HepG2 (cell line): ENCODE data around the gene SYNE3. TPM values are rescaled to one million over a fixed set of nuclear protein-coding genes. Genes with fewer than 3 reads are reported as not detected.

Experiments
- ATAC-seq: fragments of 200-7000 bp; cut with Tn5 transposase; 3 replicates; pipeline ENCODE4 v1.9.1; 2020; ENCODE audit warnings: mild to moderate bottlenecking, moderate library complexity
- BruUV-seq: library from RNA; stranded (reverse); fragments of 400-500 nt; replicated peaks from 2 replicates; lab custom pipeline; 2021; lab: Mats Ljungman, UMichigan
- CTCF ChIA-PET: fragments of 300-600 bp; formaldehyde crosslinking; extraction: SDS; loops from one replicate; lab custom pipeline; 2021; ENCODE audit warnings: low total read pairs, inconsistent platforms, low intra/inter-chr PET ratio; lab: Yijun Ruan, JAX
- POLR2A ChIA-PET: fragments of 350-600 bp; sonication (Branson Sonifier 250); formaldehyde crosslinking; loops from one replicate; lab custom pipeline; 2020; ENCODE audit warnings: antibody characterized with exemption, inconsistent platforms; lab: Yijun Ruan, JAX
- DNase-seq: peaks from one replicate; pipeline ENCODE4 v3.0.0-alpha.2; 2015; ENCODE audit warnings: low spot score
- FAIRE-seq: peaks from 3 replicates; lab custom pipeline; 2011; peaks lifted over from hg19 to GRCh38; lab: Jason Lieb, UNC
- H2AFZ ChIP-seq: one replicate; pipeline ENCODE4 v1.6.1; 2011; ENCODE audit warnings: low read length, inconsistent platforms
- H3K27ac ChIP-seq: fragments of 300-600 bp; 3 replicates; pipeline ENCODE4 v1.8.0; 2011; ENCODE audit warnings: mixed run types, mild to moderate bottlenecking, mixed read lengths, low read length, inconsistent platforms; ENCODE audit not compliant: insufficient read depth; ENCODE audit errors: extremely low read length
- H3K27me3 ChIP-seq, 2 experiments: fragments of 200-600 bp in 1 of 2; 2 replicates in 1 of 2; 3 replicates in 1 of 2; pipeline versions ENCODE4 v1.6.0 to v1.8.0; 2011; ENCODE audit warnings: low read length in 2 of 2, mild to moderate bottlenecking in 2 of 2, moderate library complexity in 2 of 2, inconsistent platforms in 1 of 2; ENCODE audit not compliant: insufficient read depth in 2 of 2, control insufficient read depth in 1 of 2
- H3K36me3 ChIP-seq, 2 experiments: fragments of 200-600 bp in 1 of 2; replicated peaks in 1 of 2; 2 replicates in 1 of 2; 3 replicates in 1 of 2; pipeline versions ENCODE4 v1.5.1 to v1.8.0; 2011; ENCODE audit warnings: low read length in 2 of 2, inconsistent platforms in 1 of 2; ENCODE audit not compliant: insufficient read depth in 2 of 2, control insufficient read depth in 1 of 2
- H3K4me1 ChIP-seq: 2 replicates; pipeline ENCODE4 v1.5.1; 2012; ENCODE audit warnings: low read length, inconsistent platforms; ENCODE audit not compliant: insufficient read depth
- H3K4me2 ChIP-seq: 2 replicates; pipeline ENCODE4 v1.6.0; 2011; ENCODE audit warnings: low read depth, low read length, inconsistent platforms
- H3K4me3 ChIP-seq, 3 experiments: fragments of 200-600 bp in 1 of 3; sonication (generic), shearing (Covaris generic) in 1 of 3; replicated peaks in 1 of 3; 2 replicates each; pipeline ENCODE4 v1.5.1; 2011 to 2016; ENCODE audit warnings: low read length in 3 of 3, inconsistent platforms in 2 of 3, low read depth in 2 of 3, mild to moderate bottlenecking in 2 of 3, control low read depth in 1 of 3, mixed read lengths in 1 of 3; ENCODE audit not compliant: insufficient read depth in 1 of 3
- H3K79me2 ChIP-seq: one replicate; pipeline ENCODE4 v1.6.1; 2011; ENCODE audit warnings: low read length, inconsistent platforms; ENCODE audit not compliant: insufficient read depth
- H3K9ac ChIP-seq: 2 replicates; pipeline ENCODE4 v1.6.0; 2011; ENCODE audit warnings: mild to moderate bottlenecking, low read depth, low read length, inconsistent platforms; ENCODE audit not compliant: insufficient read depth
- H3K9me3 ChIP-seq: 2 replicates; pipeline ENCODE4 v1.5.1; 2012; ENCODE audit warnings: mild to moderate bottlenecking, low read length
- H4K20me1 ChIP-seq: 2 replicates; pipeline ENCODE4 v1.6.0; 2011; ENCODE audit warnings: inconsistent platforms, mild to moderate bottlenecking, low read length, moderate library complexity; ENCODE audit not compliant: insufficient read depth
- AHR ChIP-seq: IDR thresholded peaks from 2 replicates; pipeline ENCODE4 v1.6.1; 2018; ENCODE audit warnings: missing genetic modification reagents, missing compliant biosample characterization
- HMG20B ChIP-seq: conservative IDR thresholded peaks from 2 replicates; pipeline ENCODE4 v1.6.1; 2016; ENCODE audit warnings: missing genetic modification reagents, missing compliant biosample characterization
- HOXA7 ChIP-seq: sonication (generic); formaldehyde crosslinking; IDR thresholded peaks from 2 replicates; pipeline ENCODE4 v1.8.1; 2022; ENCODE audit warnings: mild to moderate bottlenecking, missing genetic modification reagents, moderate library complexity
- IRF2 ChIP-seq: IDR thresholded peaks from 2 replicates; pipeline ENCODE4 v1.6.1; 2018; ENCODE audit warnings: missing genetic modification reagents, missing compliant biosample characterization
- KAT8 ChIP-seq: IDR thresholded peaks from 2 replicates; pipeline ENCODE4 v1.6.1; 2016; ENCODE audit warnings: missing genetic modification reagents, missing compliant biosample characterization
- MAFF ChIP-seq: IDR thresholded peaks from 2 replicates; pipeline ENCODE4 v1.6.1; 2011; ENCODE audit warnings: low read depth, low read length, improper control_type of control experiment
- MAFK ChIP-seq, 2 experiments: IDR thresholded peaks in 1 of 2; conservative IDR thresholded peaks in 1 of 2; 2 replicates each; pipeline ENCODE4 v1.6.1; 2011; ENCODE audit warnings: improper control_type of control experiment in 2 of 2, low read length in 2 of 2
- MYC ChIP-seq: sonication (generic); formaldehyde crosslinking; IDR thresholded peaks from 2 replicates; pipeline ENCODE4 v1.9.0; 2021; ENCODE audit warnings: missing genetic modification reagents, borderline replicate concordance
- NCOA2 ChIP-seq: sonication (generic); formaldehyde crosslinking; IDR thresholded peaks from 2 replicates; pipeline ENCODE4 v1.8.0; 2022; ENCODE audit warnings: inconsistent platforms
- RARA ChIP-seq: IDR thresholded peaks from 2 replicates; pipeline ENCODE4 v1.6.1; 2016; ENCODE audit warnings: missing genetic modification reagents, missing compliant biosample characterization
- RXRB ChIP-seq: IDR thresholded peaks from 2 replicates; pipeline ENCODE4 v1.6.1; 2016; ENCODE audit warnings: borderline replicate concordance, missing genetic modification reagents, missing compliant biosample characterization
- SAP130 ChIP-seq: IDR thresholded peaks from 2 replicates; pipeline ENCODE4 v1.6.1; 2016; ENCODE audit warnings: low read depth
- SOX5 ChIP-seq: IDR thresholded peaks from 2 replicates; pipeline ENCODE4 v1.6.1; 2016; ENCODE audit warnings: borderline replicate concordance
- SOX6 ChIP-seq, 2 experiments: fragments of 450-650 bp in 1 of 2; sonication (generic) in 1 of 2; formaldehyde crosslinking in 1 of 2; IDR thresholded peaks; 2 replicates each; pipeline versions ENCODE4 v1.4.0 to v1.6.1; 2017 to 2020; ENCODE audit warnings: antibody characterized with exemption in 1 of 2, mild to moderate bottlenecking in 1 of 2, missing genetic modification reagents in 1 of 2
- TEAD3 ChIP-seq: optimal IDR thresholded peaks from 2 replicates; pipeline ENCODE3; 2016; ENCODE audit warnings: borderline replicate concordance
- THAP11 ChIP-seq: IDR thresholded peaks from 2 replicates; pipeline ENCODE4 v1.6.1; 2016; ENCODE audit warnings: missing biosample characterization, missing genetic modification reagents
- ZNF678 ChIP-seq: sonication (generic); formaldehyde crosslinking; IDR thresholded peaks from 2 replicates; pipeline ENCODE4 v1.4.0; 2020; ENCODE audit warnings: mild to moderate bottlenecking, missing genetic modification reagents
- ZNF724P ChIP-seq: sonication (generic); formaldehyde crosslinking; IDR thresholded peaks from 2 replicates; pipeline ENCODE4 v1.8.0; 2022; ENCODE audit warnings: missing genetic modification reagents, borderline replicate concordance
- WGBS: methylation state at CpG from one replicate; pipeline ENCODE4 v1.1.6; 2017; ENCODE audit warnings: low lambda C conversion rate; 5-methylcytosine and 5-hydroxymethylcytosine counted together
- in situ Hi-C: cut with HindIII; loops from 2 replicates; pipeline ENCODE4 v1.10.0; 2017; ENCODE audit warnings: low pct_unique_long_range_greater_than_20kb; ENCODE audit not compliant: extremely low pct_ligation_motif_present
- intact Hi-C: fragments of 100-400 bp; cut with micrococcal nuclease; formaldehyde crosslinking; loops from one replicate; pipeline ENCODE4 v1.10.0; 2022; ENCODE audit not compliant: unreplicated experiment
- polyA plus RNA-seq, 8 experiments: library from polyadenylated mRNA; depleted of rRNA in 3 of 8; stranded (reverse) in 7 of 8; unstranded in 1 of 8; fragments of >200 nt; fragmentation: Illumina TruSeq in 4 of 8; extraction: Trizol in 4 of 8; gene quantifications; 2 replicates each; pipeline versions ENCODE4 v1.2.1 to v1.2.3, GENCODE V29; 2011 to 2016; ENCODE audit warnings: low read depth in 4 of 8, missing spikeins in 1 of 8, mixed read lengths in 1 of 8; ENCODE audit not compliant: insufficient read depth in 1 of 8
- total RNA-seq, 5 experiments: library from RNA; depleted of rRNA; stranded (reverse); fragments of >200 nt; fragmentation: Illumina TruSeq; extraction: Trizol; gene quantifications; 2 replicates each; pipeline ENCODE4 v1.2.3, GENCODE V29; 2016; ENCODE audit warnings: low read depth in 1 of 5
- TF ChIP-seq, protein P1 (sequence below): IDR thresholded peaks from 2 replicates; pipeline ENCODE4 v1.6.1; 2018; ENCODE audit warnings: missing genetic modification reagents
- TF ChIP-seq, protein P2 (sequence below): sonication (generic); formaldehyde crosslinking; IDR thresholded peaks from 2 replicates; pipeline ENCODE4 v1.4.0; 2020; ENCODE audit warnings: missing genetic modification reagents, borderline replicate concordance

SYNE3 gene
- total and polyA plus RNA-seq, 2 of the 13 experiments (the other 11 are each of a cell fraction or from before 2014, with no cell fraction given) = 7.8 to 8.0 TPM

DNA sequence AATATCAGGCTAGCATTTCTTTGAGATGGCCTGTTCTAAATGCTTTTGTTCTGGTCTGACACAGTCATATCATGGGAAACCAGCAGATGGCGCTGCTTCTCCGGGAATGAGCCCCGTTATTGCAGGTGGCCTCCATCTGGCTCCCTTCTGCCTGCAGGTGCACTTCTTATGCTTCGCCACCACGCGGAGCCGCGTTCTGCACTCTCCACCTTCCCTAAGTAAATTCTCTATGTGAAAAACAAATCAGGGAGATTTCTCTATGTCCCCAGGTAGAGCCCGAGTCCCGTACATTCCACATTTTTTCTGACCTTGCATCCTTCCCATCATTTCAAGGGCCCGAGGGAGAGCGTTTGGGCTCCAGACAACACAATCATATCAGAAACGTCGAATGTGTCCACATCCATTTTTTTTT lies 44.6 kb upstream of the SYNE3 start (continued):
- TF ChIP-seq HMG20B (no peak), KAT8 (CRISPR knock-in tag) (peak; percentile 35; the same call in 1 of the 2 replicates), ZNF724P (0 out of 2 replicates have a peak, but pooled peaks have one; percentile 31), TEAD3 (CRISPR knock-in tag) (peak; percentile 85), AHR (CRISPR knock-in tag) (no peak), SOX5 (CRISPR knock-in tag) (0 out of 2 replicates have a peak, but pooled peaks have one; percentile 20), THAP11 (CRISPR knock-in tag) (peak; percentile 34; the same call in 1 of the 2 replicates), IRF2 (CRISPR knock-in tag) (peak; percentile 58; the same call in 1 of the 2 replicates), MYC (CRISPR knock-in tag) (peak; percentile 59; the same call in 1 of the 2 replicates), NCOA2 (CRISPR knock-in tag) (0 out of 2 replicates have a peak, but pooled peaks have one; percentile 36)
- TF ChIP-seq, protein P1, sequence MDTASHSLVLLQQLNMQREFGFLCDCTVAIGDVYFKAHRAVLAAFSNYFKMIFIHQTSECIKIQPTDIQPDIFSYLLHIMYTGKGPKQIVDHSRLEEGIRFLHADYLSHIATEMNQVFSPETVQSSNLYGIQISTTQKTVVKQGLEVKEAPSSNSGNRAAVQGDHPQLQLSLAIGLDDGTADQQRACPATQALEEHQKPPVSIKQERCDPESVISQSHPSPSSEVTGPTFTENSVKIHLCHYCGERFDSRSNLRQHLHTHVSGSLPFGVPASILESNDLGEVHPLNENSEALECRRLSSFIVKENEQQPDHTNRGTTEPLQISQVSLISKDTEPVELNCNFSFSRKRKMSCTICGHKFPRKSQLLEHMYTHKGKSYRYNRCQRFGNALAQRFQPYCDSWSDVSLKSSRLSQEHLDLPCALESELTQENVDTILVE (CRISPR knock-in tag) = peak; percentile 47; the same call in 1 of the 2 replicates

DNA sequence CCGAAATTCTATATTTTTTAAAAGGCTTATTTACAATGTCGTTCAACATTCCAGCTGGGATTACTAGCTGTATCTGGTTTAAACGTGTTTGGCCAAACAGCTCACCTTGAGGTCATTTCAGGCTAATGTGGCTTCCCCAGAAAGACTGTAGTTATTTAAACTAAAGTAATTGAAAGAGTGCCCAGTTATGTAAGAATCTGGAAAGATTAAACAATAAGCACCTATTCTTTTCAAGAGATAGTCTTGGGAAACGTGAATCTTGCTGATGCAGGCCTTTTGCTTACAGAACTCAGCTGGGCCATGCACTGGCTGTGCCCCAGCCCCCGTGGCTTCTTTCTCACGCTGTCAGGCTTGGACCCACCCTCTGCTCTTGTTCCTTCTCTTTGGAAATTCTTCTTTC lies 42.8 kb upstream of the SYNE3 start:
- ChIA-PET POLR2A (interaction anchor here (0.9 to 2.0 kb wide), 5 partner anchors 9 to 115 kb away, joined by 3 to 11 read pairs (median 4); no protein-coding TSS in a partner anchor), CTCF (no interaction called here)
- H4K20me1 ChIP-seq = no peaks in the 10 kb centered on the region
- no peak overlapping the region for H2AFZ ChIP-seq
- H3K36me3 ChIP-seq = no peaks in the 10 kb centered on the region
- peak; percentile 22; the same call in 1 of the 3 replicates for ATAC-seq
- H3K9me3 ChIP-seq = no peaks in the 10 kb centered on the region
- no peak for DNase-seq
- WGBS = 0% methylated on average over 6 of the region's 6 CpGs
- H3K4me2 ChIP-seq = peak overlapping the region; percentile 61
- TF ChIP-seq HOXA7 (CRISPR knock-in tag) (no peak), SOX6 (IDR thresholded peaks at IDR 0.05) (no peak), SOX6 (CRISPR knock-in tag; IDR thresholded peaks at IDR 0.05) (0 out of 2 replicates have a peak, but pooled peaks have one; percentile 16), ZNF678 (CRISPR knock-in tag) (no peak), RARA (CRISPR knock-in tag) (peak; percentile 39; the same call in 1 of the 2 replicates), MAFF (peak; percentile 87), MAFK (conservative IDR thresholded peaks at IDR 0.05 in 1 of 2, IDR thresholded peaks at IDR 0.05 in 1 of 2; ENCODE audit: low read length in 2 of 2) (peak; percentile 87 to 91), SAP130 (CRISPR knock-in tag) (peak; percentile 12; the same call in 1 of the 2 replicates), RXRB (peak; percentile 74)
- TF ChIP-seq, protein P2, sequence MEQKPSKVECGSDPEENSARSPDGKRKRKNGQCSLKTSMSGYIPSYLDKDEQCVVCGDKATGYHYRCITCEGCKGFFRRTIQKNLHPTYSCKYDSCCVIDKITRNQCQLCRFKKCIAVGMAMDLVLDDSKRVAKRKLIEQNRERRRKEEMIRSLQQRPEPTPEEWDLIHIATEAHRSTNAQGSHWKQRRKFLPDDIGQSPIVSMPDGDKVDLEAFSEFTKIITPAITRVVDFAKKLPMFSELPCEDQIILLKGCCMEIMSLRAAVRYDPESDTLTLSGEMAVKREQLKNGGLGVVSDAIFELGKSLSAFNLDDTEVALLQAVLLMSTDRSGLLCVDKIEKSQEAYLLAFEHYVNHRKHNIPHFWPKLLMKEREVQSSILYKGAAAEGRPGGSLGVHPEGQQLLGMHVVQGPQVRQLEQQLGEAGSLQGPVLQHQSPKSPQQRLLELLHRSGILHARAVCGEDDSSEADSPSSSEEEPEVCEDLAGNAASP (CRISPR knock-in tag) = peak; percentile 80; the same call in 1 of the 2 replicates
- BruUV-seq = no TSS peak
- FAIRE-seq = peak; percentile 47
- in situ Hi-C loops = no loop called here
- H3K27me3 ChIP-seq = no peaks in the 10 kb centered on the region
- no peak overlapping the region for H3K27ac ChIP-seq
- no peak overlapping the region for H3K9ac ChIP-seq
- no peak overlapping the region for H3K4me3 ChIP-seq
- H3K4me1 ChIP-seq = peaks cover 42% of the 10 kb centered on the region
- no peaks in the 10 kb centered on the region for H3K79me2 ChIP-seq
- intact Hi-C loops = no loop called here
